MM.1S (cell line): Measurements from ENCODE around the gene HMX1.

Source experiments
- EZH2 ChIP-seq: fragments of 300-600 bp; sonication (generic); optimal IDR thresholded peaks from 2 replicates; pipeline ENCODE3; 2017; ENCODE audit warnings: low read depth, mild to moderate bottlenecking, antibody characterized with exemption, low read length, mixed read lengths
- TF ChIP-seq, protein P1 (sequence below): fragments of 300-600 bp; sonication (generic); IDR thresholded peaks from 2 replicates; pipeline ENCODE4 v1.5.1; 2016; ENCODE audit warnings: antibody characterized with exemption, low read length, mixed read lengths

DNA sequence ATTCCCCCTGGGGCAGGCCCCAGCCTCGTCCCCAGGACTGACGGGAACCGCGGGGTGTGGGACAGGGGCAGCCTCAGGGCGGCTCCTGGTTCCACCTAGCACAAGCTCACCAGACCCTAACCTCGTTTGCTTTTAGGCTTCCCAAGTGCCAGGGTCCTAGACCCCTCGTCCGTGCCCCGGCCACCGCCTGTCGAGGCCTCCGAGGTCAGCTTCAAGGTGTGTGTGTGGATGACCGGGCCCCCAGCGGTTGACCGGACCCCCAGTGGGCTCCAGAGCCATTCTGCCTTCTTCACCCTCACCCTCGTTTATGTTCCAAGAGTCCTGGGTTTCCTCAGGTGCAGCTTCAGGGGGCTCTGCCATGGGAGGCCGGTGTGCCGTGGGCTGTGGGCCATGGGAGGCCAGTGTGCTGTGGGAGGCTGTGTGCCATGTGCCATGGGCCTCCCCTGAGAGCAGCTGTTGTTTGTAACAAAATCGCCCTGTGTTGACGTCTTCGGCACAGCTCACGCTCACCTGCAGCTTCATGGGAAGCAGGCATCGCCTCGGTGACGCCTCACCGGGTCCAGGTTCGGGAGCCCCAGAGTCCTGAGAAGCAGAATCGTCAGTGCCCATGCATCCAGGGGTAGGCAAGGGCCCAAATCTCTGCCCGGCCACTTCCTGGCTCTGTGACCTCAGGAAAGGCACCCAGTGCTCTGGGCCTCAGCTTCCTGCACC is 43.0 kb upstream of the HMX1 start:
- TF ChIP-seq, protein P1, sequence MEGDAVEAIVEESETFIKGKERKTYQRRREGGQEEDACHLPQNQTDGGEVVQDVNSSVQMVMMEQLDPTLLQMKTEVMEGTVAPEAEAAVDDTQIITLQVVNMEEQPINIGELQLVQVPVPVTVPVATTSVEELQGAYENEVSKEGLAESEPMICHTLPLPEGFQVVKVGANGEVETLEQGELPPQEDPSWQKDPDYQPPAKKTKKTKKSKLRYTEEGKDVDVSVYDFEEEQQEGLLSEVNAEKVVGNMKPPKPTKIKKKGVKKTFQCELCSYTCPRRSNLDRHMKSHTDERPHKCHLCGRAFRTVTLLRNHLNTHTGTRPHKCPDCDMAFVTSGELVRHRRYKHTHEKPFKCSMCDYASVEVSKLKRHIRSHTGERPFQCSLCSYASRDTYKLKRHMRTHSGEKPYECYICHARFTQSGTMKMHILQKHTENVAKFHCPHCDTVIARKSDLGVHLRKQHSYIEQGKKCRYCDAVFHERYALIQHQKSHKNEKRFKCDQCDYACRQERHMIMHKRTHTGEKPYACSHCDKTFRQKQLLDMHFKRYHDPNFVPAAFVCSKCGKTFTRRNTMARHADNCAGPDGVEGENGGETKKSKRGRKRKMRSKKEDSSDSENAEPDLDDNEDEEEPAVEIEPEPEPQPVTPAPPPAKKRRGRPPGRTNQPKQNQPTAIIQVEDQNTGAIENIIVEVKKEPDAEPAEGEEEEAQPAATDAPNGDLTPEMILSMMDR, result no peak
- no peak for TF ChIP-seq EZH2
